ENCODE measurements around the gene CCDC43. TPM values are rescaled to one million over a fixed set of nuclear protein-coding genes. Genes with fewer than 3 reads are reported as not detected.
A peak's percentile ranks its signal among the peaks of the same experiment; 100 is the strongest.

CCDC43 gene
- total and polyA plus RNA-seq, 9 of the 15 experiments (the other 6 are each of a cell fraction or from before 2014, with no cell fraction given) = 11.7 to 42.3 (median 25.9) TPM

- Histone ChIP-seq H3K79me2 (ENCODE audit: control insufficient read depth, insufficient read depth, low read length) (no peaks in the 10 kb centered on the region), H2AFZ (ENCODE audit: low read depth, low read length) (no peak overlapping the region), H3K9ac (ENCODE audit: insufficient read depth in 1 of 2, low read depth in 2 of 2, low read length in 2 of 2) (no peak overlapping the region), H3K27ac (ENCODE audit: extremely low read depth, low read depth, low read length) (no peak overlapping the region), H3K27me3 (ENCODE audit: control insufficient read depth in 2 of 2, insufficient read depth in 2 of 2, low read length in 2 of 2) (peaks cover 7% of the 10 kb centered on the region in 2 experiments; a peak in 3 of 5 replicates), H3K4me3 (no peak overlapping the region), H3K9me3 (replicated peaks; ENCODE audit: control insufficient read depth, insufficient read depth, low read depth, low read length) (no peaks in the 10 kb centered on the region), H3K36me3 (ENCODE audit: control insufficient read depth, insufficient read depth, low read length) (no peaks in the 10 kb centered on the region), H4K20me1 (replicated peaks; ENCODE audit: control insufficient read depth, insufficient read depth, low read length) (no peaks in the 10 kb centered on the region), H3K4me1 (replicated peaks in 1 of 2; ENCODE audit: control insufficient read depth in 2 of 2, insufficient read depth in 2 of 2, low read length in 2 of 2) (no peaks in the 10 kb centered on the region; a peak in 1 of 5 replicates), H3K9me1 (ENCODE audit: control insufficient read depth, insufficient read depth, low read length) (no peaks in the 10 kb centered on the region), H3K4me2 (ENCODE audit: insufficient read depth, low read length) (no peak overlapping the region)
- TF ChIP-seq CSDE1 (IDR thresholded peaks at IDR 0.05) = no peak
- ChIA-PET POLR2A (no interaction called here), CTCF (ENCODE audit: low intra/inter-chr PET ratio) (interaction anchor here (0.6 to 0.7 kb wide), 2 partner anchors 53 to 120 kb away, joined by 3 to 4 read pairs; no protein-coding TSS in a partner anchor)
- DNase-seq (ENCODE audit: extremely low read depth in 1 of 4, low spot score in 3 of 4) (no peak), ATAC-seq (no peak), FAIRE-seq (no peak)
- intact Hi-C loops (cut with micrococcal nuclease) (no loop called here), in situ Hi-C loops (cut with MboI) (no loop called here)
- 0% methylated on average over 3 of the region's 3 CpGs for WGBS (ENCODE audit: insufficient coverage, low coverage, missing lambda C conversion rate)
- BruUV-seq (replicated peaks) = no TSS peak
Observed at GRCh38 chr17:44653384-44653783, 36.2 kb downstream of the CCDC43 start.

DNA sequence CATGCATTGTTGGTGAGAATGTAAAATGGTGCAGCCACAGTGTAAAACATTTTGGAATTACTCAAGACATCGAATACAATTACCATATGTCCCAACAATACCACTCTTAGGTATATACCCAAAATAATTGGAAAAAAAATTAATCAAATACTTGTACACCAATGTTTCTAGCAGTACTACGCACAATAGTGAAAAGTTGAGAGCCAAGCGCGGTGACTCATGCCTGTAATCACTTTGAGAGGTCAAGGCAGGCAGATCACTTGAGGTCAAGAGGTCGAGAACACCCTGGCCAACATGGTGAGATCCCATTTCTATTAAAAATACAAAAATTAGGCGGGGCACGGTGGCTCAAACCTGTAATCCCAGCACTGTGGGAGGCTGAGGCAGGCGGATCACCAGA, 36.8 kb downstream of the CCDC43 start:
- Histone ChIP-seq H3K9me1 (ENCODE audit: control insufficient read depth, insufficient read depth, low read length) (no peaks in the 10 kb centered on the region), H3K27ac (ENCODE audit: extremely low read depth, low read depth, low read length) (no peak overlapping the region), H2AFZ (ENCODE audit: low read depth, low read length) (no peak overlapping the region), H3K9ac (ENCODE audit: insufficient read depth in 1 of 2, low read depth in 2 of 2, low read length in 2 of 2) (no peak overlapping the region), H3K79me2 (ENCODE audit: control insufficient read depth, insufficient read depth, low read length) (no peaks in the 10 kb centered on the region), H3K4me3 (no peak overlapping the region), H4K20me1 (replicated peaks; ENCODE audit: control insufficient read depth, insufficient read depth, low read length) (no peaks in the 10 kb centered on the region), H3K27me3 (ENCODE audit: control insufficient read depth in 2 of 2, insufficient read depth in 2 of 2, low read length in 2 of 2) (peaks cover 7 to 10% of the 10 kb centered on the region in 2 experiments; a peak in 3 of 5 replicates), H3K9me3 (replicated peaks; ENCODE audit: control insufficient read depth, insufficient read depth, low read depth, low read length) (no peaks in the 10 kb centered on the region), H3K4me2 (ENCODE audit: insufficient read depth, low read length) (no peak overlapping the region), H3K4me1 (replicated peaks in 1 of 2; ENCODE audit: control insufficient read depth in 2 of 2, insufficient read depth in 2 of 2, low read length in 2 of 2) (no peaks in the 10 kb centered on the region; a peak in 1 of 5 replicates), H3K36me3 (ENCODE audit: control insufficient read depth, insufficient read depth, low read length) (no peaks in the 10 kb centered on the region)
- FAIRE-seq (no peak), ATAC-seq (no peak), DNase-seq (ENCODE audit: extremely low read depth in 1 of 4, low spot score in 3 of 4) (no peak)
- intact Hi-C loops (cut with micrococcal nuclease) (no loop called here), in situ Hi-C loops (cut with MboI) (no loop called here)
- POLR2A ChIA-PET = no interaction called here
- no TSS peak for BruUV-seq (replicated peaks)
- CTCF ChIA-PET (ENCODE audit: low intra/inter-chr PET ratio) = no interaction called here
- WGBS (ENCODE audit: insufficient coverage, low coverage, missing lambda C conversion rate) = 1% methylated on average over 8 of the region's 8 CpGs
- TF ChIP-seq KDM1A (IDR thresholded peaks at IDR 0.05) (peak in 1 of 2 experiments; percentile 18; a peak in 1 of 4 replicates), HDAC6 (IDR thresholded peaks at IDR 0.05; ENCODE audit: low read depth, low read length) (no peak), FOXA3 (CRISPR knock-in tag; conservative IDR thresholded peaks at IDR 0.05 in 1 of 2, IDR thresholded peaks at IDR 0.05 in 1 of 2) (no peak), FOSL1 (tag; conservative IDR thresholded peaks at IDR 0.05) (0 out of 2 replicates have a peak, but pooled peaks have one; percentile 22), ZNF121 (CRISPR knock-in tag; conservative IDR thresholded peaks at IDR 0.05) (peak; percentile 49), RBM25 (IDR thresholded peaks at IDR 0.05; ENCODE audit: low read depth, low read length, severe bottlenecking) (peak; percentile 39), JUND (IDR thresholded peaks at IDR 0.05; ENCODE audit: borderline replicate concordance, low read depth, low read length) (peak; percentile 48; the same call in 1 of the 2 replicates), JUND (tag; IDR thresholded peaks at IDR 0.05; ENCODE audit: borderline replicate concordance, low read depth, low read length) (no peak; the same call in 2 of the 3 replicates)
- TF ChIP-seq, protein P1, sequence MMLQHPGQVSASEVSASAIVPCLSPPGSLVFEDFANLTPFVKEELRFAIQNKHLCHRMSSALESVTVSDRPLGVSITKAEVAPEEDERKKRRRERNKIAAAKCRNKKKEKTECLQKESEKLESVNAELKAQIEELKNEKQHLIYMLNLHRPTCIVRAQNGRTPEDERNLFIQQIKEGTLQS (IDR thresholded peaks at IDR 0.05) = peak; percentile 55
- TF ChIP-seq, protein P1 (CRISPR knock-in tag; conservative IDR thresholded peaks at IDR 0.05) = no peak
- TF ChIP-seq, protein P2, sequence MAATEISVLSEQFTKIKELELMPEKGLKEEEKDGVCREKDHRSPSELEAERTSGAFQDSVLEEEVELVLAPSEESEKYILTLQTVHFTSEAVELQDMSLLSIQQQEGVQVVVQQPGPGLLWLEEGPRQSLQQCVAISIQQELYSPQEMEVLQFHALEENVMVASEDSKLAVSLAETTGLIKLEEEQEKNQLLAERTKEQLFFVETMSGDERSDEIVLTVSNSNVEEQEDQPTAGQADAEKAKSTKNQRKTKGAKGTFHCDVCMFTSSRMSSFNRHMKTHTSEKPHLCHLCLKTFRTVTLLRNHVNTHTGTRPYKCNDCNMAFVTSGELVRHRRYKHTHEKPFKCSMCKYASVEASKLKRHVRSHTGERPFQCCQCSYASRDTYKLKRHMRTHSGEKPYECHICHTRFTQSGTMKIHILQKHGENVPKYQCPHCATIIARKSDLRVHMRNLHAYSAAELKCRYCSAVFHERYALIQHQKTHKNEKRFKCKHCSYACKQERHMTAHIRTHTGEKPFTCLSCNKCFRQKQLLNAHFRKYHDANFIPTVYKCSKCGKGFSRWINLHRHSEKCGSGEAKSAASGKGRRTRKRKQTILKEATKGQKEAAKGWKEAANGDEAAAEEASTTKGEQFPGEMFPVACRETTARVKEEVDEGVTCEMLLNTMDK (IDR thresholded peaks at IDR 0.05; ENCODE audit: borderline replicate concordance, insufficient read depth, low read depth, low read length, poor library complexity, severe bottlenecking) = no peak
